Fibroblast of lung (primary cell): Measurements from ENCODE around the gene LRRC26.

ENCODE experiments used
- EZH2 ChIP-seq: IDR thresholded peaks from 2 replicates; pipeline ENCODE4 v1.5.1; 2012; ENCODE audit warnings: low read length, control low read depth, mild to moderate bottlenecking; ENCODE audit errors: missing control alignments
- TF ChIP-seq, protein P1 (sequence below), 2 donors: IDR thresholded peaks in 1 of 2; conservative IDR thresholded peaks in 1 of 2; 1 replicate in 1 of 2; 2 replicates in 1 of 2; pipeline ENCODE4 v1.5.1; 2011 to 2012; ENCODE audit warnings: low read length in 2 of 2, control low read depth in 1 of 2, inconsistent platforms in 1 of 2, low read depth in 1 of 2, mild to moderate bottlenecking in 1 of 2

DNA sequence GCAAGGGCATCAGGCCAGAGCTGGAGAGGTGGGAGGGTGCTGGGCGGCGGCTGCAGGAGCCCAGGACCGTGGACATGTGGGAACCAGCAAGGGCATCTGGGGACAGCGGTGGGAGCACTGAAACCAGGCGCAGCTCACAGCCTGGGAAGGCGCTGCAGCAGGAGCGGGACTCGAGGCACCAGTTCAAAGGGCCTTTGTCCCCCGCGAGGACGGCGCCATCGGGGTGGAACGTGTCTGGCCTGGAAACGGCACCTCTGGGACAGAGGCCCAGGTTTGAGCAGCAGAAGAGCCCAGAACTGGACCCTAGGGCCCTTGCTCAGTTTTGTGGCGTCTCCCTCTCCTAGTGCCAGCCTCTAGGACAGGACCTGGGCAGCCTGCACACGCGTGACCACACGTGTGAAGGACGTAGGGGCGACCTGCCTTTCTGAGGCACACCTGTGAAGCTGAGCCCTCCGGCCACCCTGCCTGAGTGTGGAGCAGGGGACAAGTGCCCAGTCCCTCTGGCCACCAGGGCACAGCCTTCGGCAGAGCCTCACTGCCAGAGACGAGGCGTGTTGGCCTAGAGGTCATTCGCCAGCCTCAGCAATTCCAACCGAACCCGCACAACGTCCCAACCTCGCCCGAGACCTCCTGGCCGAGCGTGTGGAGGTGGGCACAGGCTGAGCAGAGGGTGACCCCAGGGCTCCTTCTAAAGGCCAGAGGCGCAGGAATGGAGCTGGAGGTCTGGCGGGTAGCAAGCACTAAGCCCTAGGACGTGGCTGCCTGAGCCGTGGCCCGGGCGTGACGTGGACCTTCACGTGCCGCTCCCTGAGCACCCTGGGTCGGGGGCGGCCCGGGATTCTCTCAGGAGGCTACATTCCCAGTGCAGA lies 4.2 kb upstream of the LRRC26 start:
- TF ChIP-seq, protein P1, sequence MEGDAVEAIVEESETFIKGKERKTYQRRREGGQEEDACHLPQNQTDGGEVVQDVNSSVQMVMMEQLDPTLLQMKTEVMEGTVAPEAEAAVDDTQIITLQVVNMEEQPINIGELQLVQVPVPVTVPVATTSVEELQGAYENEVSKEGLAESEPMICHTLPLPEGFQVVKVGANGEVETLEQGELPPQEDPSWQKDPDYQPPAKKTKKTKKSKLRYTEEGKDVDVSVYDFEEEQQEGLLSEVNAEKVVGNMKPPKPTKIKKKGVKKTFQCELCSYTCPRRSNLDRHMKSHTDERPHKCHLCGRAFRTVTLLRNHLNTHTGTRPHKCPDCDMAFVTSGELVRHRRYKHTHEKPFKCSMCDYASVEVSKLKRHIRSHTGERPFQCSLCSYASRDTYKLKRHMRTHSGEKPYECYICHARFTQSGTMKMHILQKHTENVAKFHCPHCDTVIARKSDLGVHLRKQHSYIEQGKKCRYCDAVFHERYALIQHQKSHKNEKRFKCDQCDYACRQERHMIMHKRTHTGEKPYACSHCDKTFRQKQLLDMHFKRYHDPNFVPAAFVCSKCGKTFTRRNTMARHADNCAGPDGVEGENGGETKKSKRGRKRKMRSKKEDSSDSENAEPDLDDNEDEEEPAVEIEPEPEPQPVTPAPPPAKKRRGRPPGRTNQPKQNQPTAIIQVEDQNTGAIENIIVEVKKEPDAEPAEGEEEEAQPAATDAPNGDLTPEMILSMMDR (conservative IDR thresholded peaks at IDR 0.05 in 1 of 2, IDR thresholded peaks at IDR 0.05 in 1 of 2; ENCODE audit: low read depth in 1 of 2, low read length in 2 of 2) = no peak
- no peak for TF ChIP-seq EZH2
